ENCODE results near the gene KCNMA1. TPM values are rescaled to one million over a fixed set of nuclear protein-coding genes. Genes with fewer than 3 reads are reported as not detected.

KCNMA1 gene
- total and polyA plus RNA-seq, 5 experiments from 2014 or later, result not detected

GRCh38 chr10:77563638-77564270 is 73.9 kb downstream of the KCNMA1 start:
- Mint-ChIP-seq H3K36me3 (no peaks in the 10 kb centered on the region), H3K9me3 (peaks cover 0 to 3% (median 0%) of the 10 kb centered on the region in 9 donors), H3K4me3 (no peak overlapping the region), H3K4me1 (no peaks in the 10 kb centered on the region), H3K27ac (no peak overlapping the region), H3K27me3 (peaks cover 14 to 67% (median 26%) of the 10 kb centered on the region in 5 donors)
- no peak for ATAC-seq
- DNase-seq, result no peak
- POLR2A ChIA-PET, result no interaction called here

DNA sequence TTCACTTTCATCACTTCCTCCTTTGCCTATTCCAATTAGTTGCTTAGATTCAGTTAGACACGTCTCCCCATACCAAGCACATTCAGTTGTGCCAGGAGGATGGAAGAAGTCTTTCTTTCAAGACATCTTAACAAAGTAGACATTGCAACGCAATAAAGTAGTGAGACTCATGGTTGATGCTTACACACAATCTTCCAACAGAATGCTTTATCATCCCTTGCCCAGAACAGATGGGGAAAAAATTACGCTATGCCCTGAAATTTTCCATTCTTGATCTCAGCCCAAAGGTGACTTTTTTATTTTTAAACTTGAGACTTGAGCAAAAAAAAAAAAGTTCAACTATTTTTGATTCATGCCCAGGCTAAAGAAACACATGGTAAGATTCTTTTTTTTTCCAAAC is 74.9 kb downstream of the KCNMA1 start:
- POLR2A ChIA-PET, result no interaction called here
- H3K36me3 Mint-ChIP-seq, result no peaks in the 10 kb centered on the region
- peaks cover 14 to 67% (median 26%) of the 10 kb centered on the region in 5 donors for H3K27me3 Mint-ChIP-seq
- DNase-seq (no peak), ATAC-seq (no peak)
- H3K9me3 Mint-ChIP-seq, result peaks cover 0 to 3% (median 0%) of the 10 kb centered on the region in 9 donors
- H3K4me1 Mint-ChIP-seq, result no peaks in the 10 kb centered on the region
- H3K27ac Mint-ChIP-seq, result no peak overlapping the region
- H3K4me3 Mint-ChIP-seq, result no peak overlapping the region

GRCh38 chr10:77561991-77562390 is 75.6 kb downstream of the KCNMA1 start:
- POLR2A ChIA-PET, result no interaction called here
- H3K4me3 Mint-ChIP-seq, result no peak overlapping the region
- H3K27me3 Mint-ChIP-seq, result peaks cover 14 to 63% (median 26%) of the 10 kb centered on the region in 5 donors
- peaks cover 0 to 3% (median 0%) of the 10 kb centered on the region in 9 donors for H3K9me3 Mint-ChIP-seq
- H3K27ac Mint-ChIP-seq, result no peak overlapping the region
- no peaks in the 10 kb centered on the region for H3K36me3 Mint-ChIP-seq
- DNase-seq, result no peak
- no peaks in the 10 kb centered on the region for H3K4me1 Mint-ChIP-seq
- ATAC-seq, result no peak

DNA sequence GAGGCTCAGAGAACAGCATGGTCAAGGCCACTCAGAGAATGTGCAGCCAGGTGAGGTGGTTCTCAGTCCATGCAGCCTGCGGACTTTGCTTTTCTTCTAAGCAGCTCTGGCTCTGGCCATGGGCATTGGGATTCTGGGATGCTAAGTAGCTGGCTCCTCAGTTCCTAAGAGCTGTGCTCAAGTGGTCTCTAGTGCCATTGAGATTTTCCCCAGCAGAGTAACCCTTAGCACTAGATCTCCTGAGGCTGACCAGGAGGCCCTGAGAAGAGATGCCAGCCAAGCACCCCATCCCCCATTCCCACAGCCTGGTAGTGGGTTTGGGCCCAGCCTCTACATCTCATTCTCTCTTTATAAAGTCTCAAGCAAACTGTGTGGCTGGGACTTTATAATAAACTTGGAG is 77.1 kb downstream of the KCNMA1 start:
- H3K36me3 Mint-ChIP-seq, result no peaks in the 10 kb centered on the region
- peaks cover 13 to 48% (median 19%) of the 10 kb centered on the region in 5 donors for H3K27me3 Mint-ChIP-seq
- peak overlapping the region in 1 of 10 donors; percentile 37 for H3K27ac Mint-ChIP-seq
- peaks cover 0 to 1% (median 0%) of the 10 kb centered on the region in 9 donors for H3K9me3 Mint-ChIP-seq
- ATAC-seq (no peak), DNase-seq (no peak)
- POLR2A ChIA-PET, result no interaction called here
- no peaks in the 10 kb centered on the region for H3K4me1 Mint-ChIP-seq
- no peak overlapping the region for H3K4me3 Mint-ChIP-seq

GRCh38 chr10:77560052-77560451 is 77.6 kb downstream of the KCNMA1 start:
- Mint-ChIP-seq H3K27ac (no peak overlapping the region), H3K4me1 (no peaks in the 10 kb centered on the region), H3K4me3 (no peak overlapping the region), H3K9me3 (peaks cover 0 to 1% (median 0%) of the 10 kb centered on the region in 9 donors), H3K36me3 (no peaks in the 10 kb centered on the region), H3K27me3 (peaks cover 13 to 44% (median 16%) of the 10 kb centered on the region in 5 donors)
- no peak for ATAC-seq
- no peak for DNase-seq
- POLR2A ChIA-PET, result no interaction called here

GRCh38 chr10:77556990-77557601 is 80.5 kb downstream of the KCNMA1 start:
- POLR2A ChIA-PET, result interaction anchor here (0.6 kb wide), 1 partner anchor 60 kb away, joined by 5 read pairs; no protein-coding TSS in a partner anchor
- no peak overlapping the region for H3K4me3 Mint-ChIP-seq
- H3K9me3 Mint-ChIP-seq, result no peaks in the 10 kb centered on the region
- no peaks in the 10 kb centered on the region for H3K4me1 Mint-ChIP-seq
- H3K27me3 Mint-ChIP-seq, result peaks cover 0 to 16% (median 0%) of the 10 kb centered on the region in 5 donors
- DNase-seq (no peak), ATAC-seq (no peak)
- H3K27ac Mint-ChIP-seq, result no peak overlapping the region
- H3K36me3 Mint-ChIP-seq, result no peaks in the 10 kb centered on the region

DNA sequence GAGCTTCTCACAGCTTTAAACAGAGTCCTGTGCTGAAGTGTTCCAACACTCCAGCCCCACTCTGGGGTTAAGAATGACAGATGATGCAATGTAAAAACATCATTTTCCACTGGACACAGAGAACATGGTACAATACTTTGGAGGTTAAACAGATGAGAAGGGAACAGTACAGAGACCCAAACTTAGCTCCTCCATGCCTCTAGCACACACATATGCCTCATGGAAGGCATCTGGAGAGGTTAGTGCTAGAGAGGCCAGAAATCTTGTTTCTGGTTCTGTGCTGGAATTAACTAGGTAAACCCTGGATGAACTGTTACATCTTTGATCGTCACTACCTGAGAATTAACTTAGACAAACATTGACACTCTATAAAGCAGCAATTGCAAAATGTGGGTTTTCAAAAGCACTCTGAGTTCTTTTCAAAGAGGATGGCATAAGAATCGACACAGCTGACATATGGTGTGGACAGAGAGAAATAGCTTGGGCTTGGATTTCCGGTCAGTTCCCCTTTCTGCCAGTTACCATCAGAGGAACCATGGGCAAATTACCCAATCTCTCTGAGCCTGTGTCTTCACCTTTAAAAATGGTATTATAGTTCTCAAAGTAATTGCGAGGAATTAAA is 81.9 kb downstream of the KCNMA1 start:
- no peaks in the 10 kb centered on the region for H3K4me1 Mint-ChIP-seq
- peaks cover 0 to 7% (median 0%) of the 10 kb centered on the region in 5 donors for H3K27me3 Mint-ChIP-seq
- no peak overlapping the region for H3K27ac Mint-ChIP-seq
- no peaks in the 10 kb centered on the region for H3K36me3 Mint-ChIP-seq
- no peak overlapping the region for H3K4me3 Mint-ChIP-seq
- H3K9me3 Mint-ChIP-seq, result no peaks in the 10 kb centered on the region
- ATAC-seq (no peak), DNase-seq (no peak)
- POLR2A ChIA-PET, result no interaction called here

- H3K9me3 Mint-ChIP-seq, result no peaks in the 10 kb centered on the region
- POLR2A ChIA-PET, result no interaction called here
- no peaks in the 10 kb centered on the region for H3K36me3 Mint-ChIP-seq
- H3K27ac Mint-ChIP-seq, result no peak overlapping the region
- H3K4me1 Mint-ChIP-seq, result no peaks in the 10 kb centered on the region
- ATAC-seq (no peak), DNase-seq (no peak)
- H3K4me3 Mint-ChIP-seq, result no peak overlapping the region
- H3K27me3 Mint-ChIP-seq, result peaks cover 0 to 3% (median 0%) of the 10 kb centered on the region in 5 donors
Measured at GRCh38 chr10:77554996-77555397, 82.6 kb downstream of the KCNMA1 start.

- H3K27me3 Mint-ChIP-seq, result peaks cover 0 to 7% (median 0%) of the 10 kb centered on the region in 5 donors
- H3K9me3 Mint-ChIP-seq, result no peaks in the 10 kb centered on the region
- H3K4me3 Mint-ChIP-seq, result no peak overlapping the region
- POLR2A ChIA-PET, result no interaction called here
- ATAC-seq (no peak), DNase-seq (no peak)
- H3K36me3 Mint-ChIP-seq, result no peaks in the 10 kb centered on the region
- no peak overlapping the region for H3K27ac Mint-ChIP-seq
- H3K4me1 Mint-ChIP-seq, result no peaks in the 10 kb centered on the region
Measured at GRCh38 chr10:77553966-77554365, 83.6 kb downstream of the KCNMA1 start.

- Mint-ChIP-seq H3K27ac (no peak overlapping the region), H3K36me3 (no peaks in the 10 kb centered on the region), H3K27me3 (peaks cover 0 to 9% (median 0%) of the 10 kb centered on the region in 5 donors), H3K4me1 (no peaks in the 10 kb centered on the region), H3K4me3 (no peak overlapping the region), H3K9me3 (no peaks in the 10 kb centered on the region)
- no peak for DNase-seq
- POLR2A ChIA-PET, result no interaction called here
- no peak for ATAC-seq
Measured at GRCh38 chr10:77553311-77553710, 84.3 kb downstream of the KCNMA1 start.

DNA sequence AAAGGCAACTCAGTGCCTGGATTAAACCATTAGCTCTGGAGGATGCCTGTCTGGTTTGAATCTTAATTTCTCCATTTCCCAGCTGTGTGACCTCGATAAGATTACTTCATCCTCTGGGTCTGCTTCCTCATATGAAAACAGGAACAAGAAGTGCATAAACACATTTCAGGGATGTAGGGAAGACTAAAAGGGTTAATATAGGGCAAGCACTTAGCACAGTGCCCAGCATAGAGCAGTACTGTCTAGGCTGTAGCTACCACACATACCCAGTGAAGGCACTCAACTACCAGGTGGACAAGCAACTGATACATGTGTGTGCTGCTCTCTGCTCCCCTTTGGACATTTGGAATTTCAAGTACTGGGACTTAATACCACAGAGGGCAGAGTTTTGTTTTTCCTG is 85.4 kb downstream of the KCNMA1 start:
- DNase-seq (no peak), ATAC-seq (no peak)
- H3K4me3 Mint-ChIP-seq, result no peak overlapping the region
- peaks cover 0 to 9% (median 0%) of the 10 kb centered on the region in 5 donors for H3K27me3 Mint-ChIP-seq
- no peak overlapping the region for H3K27ac Mint-ChIP-seq
- POLR2A ChIA-PET, result no interaction called here
- H3K9me3 Mint-ChIP-seq, result no peaks in the 10 kb centered on the region
- no peaks in the 10 kb centered on the region for H3K36me3 Mint-ChIP-seq
- no peaks in the 10 kb centered on the region for H3K4me1 Mint-ChIP-seq

GRCh38 chr10:77550378-77550777 is 87.2 kb downstream of the KCNMA1 start:
- peaks cover 0 to 2% (median 0%) of the 10 kb centered on the region in 4 donors for H3K4me1 Mint-ChIP-seq
- no peak for DNase-seq
- no peaks in the 10 kb centered on the region for H3K36me3 Mint-ChIP-seq
- peaks cover 0 to 20% (median 5%) of the 10 kb centered on the region in 5 donors for H3K27me3 Mint-ChIP-seq
- H3K27ac Mint-ChIP-seq, result no peak overlapping the region
- POLR2A ChIA-PET, result no interaction called here
- H3K9me3 Mint-ChIP-seq, result peaks cover 0 to 1% (median 0%) of the 10 kb centered on the region in 9 donors
- H3K4me3 Mint-ChIP-seq, result no peak overlapping the region
- ATAC-seq, result no peak

- H3K9me3 Mint-ChIP-seq, result peaks cover 0 to 14% (median 3%) of the 10 kb centered on the region in 9 donors
- H3K36me3 Mint-ChIP-seq, result peaks cover 0 to 14% (median 0%) of the 10 kb centered on the region in 3 donors
- peaks cover 0 to 30% (median 5%) of the 10 kb centered on the region in 5 donors for H3K27me3 Mint-ChIP-seq
- POLR2A ChIA-PET, result no interaction called here
- DNase-seq (no peak), ATAC-seq (no peak)
- H3K4me3 Mint-ChIP-seq, result no peak overlapping the region
- no peak overlapping the region for H3K27ac Mint-ChIP-seq
- peaks cover 0 to 2% (median 0%) of the 10 kb centered on the region in 4 donors for H3K4me1 Mint-ChIP-seq
Measured at GRCh38 chr10:77548671-77549070, 88.9 kb downstream of the KCNMA1 start.

All from naive thymus-derived CD8-positive, alpha-beta T cell (primary cell).